Cardiac muscle cell (in vitro differentiated cells and primary cell): ENCODE data around the gene USP17L15. TPM values are rescaled to one million over a fixed set of nuclear protein-coding genes. Genes with fewer than 3 reads are reported as not detected.
A peak's percentile ranks its signal among the peaks of the same experiment; 100 is the strongest.
"Not testable (repeated sequence)": the region's sequence is repeated elsewhere in the genome, so short reads cannot be mapped to it uniquely, and the experiment has no call there.

Source experiments
- DNase-seq, 2 donors: peaks; one replicate each; pipeline versions ENCODE4 v3.0.0 to v3.0.0-alpha.2; 2010 to 2017; ENCODE audit warnings: low read depth in 1 of 2, low spot score in 1 of 2
- H3K27ac ChIP-seq: fragments of 200-600 bp; sonication (generic); 2 replicates; pipeline ENCODE4 v1.5.1; 2016
- H3K27me3 ChIP-seq: fragments of 200-600 bp; sonication (generic); 2 replicates; pipeline ENCODE4 v1.6.0; 2016; ENCODE audit warnings: control low read depth
- H3K36me3 ChIP-seq: fragments of 200-600 bp; sonication (generic); 2 replicates; pipeline ENCODE4 v1.5.1; 2016; ENCODE audit warnings: control low read depth
- H3K4me1 ChIP-seq: fragments of 200-600 bp; sonication (generic); 2 replicates; pipeline ENCODE4 v1.8.1; 2017; ENCODE audit warnings: low read depth, mild to moderate bottlenecking, mixed run types
- H3K4me3 ChIP-seq: fragments of 200-600 bp; sonication (generic); 2 replicates; pipeline ENCODE4 v1.5.1; 2016; ENCODE audit warnings: mild to moderate bottlenecking
- H3K9me3 ChIP-seq: fragments of 200-600 bp; sonication (generic); 2 replicates; pipeline ENCODE4 v1.5.1; 2017; ENCODE audit warnings: low read depth, mild to moderate bottlenecking, control low read depth
- polyA plus RNA-seq: library from polyadenylated mRNA; unstranded; fragments of >200 nt; fragmentation: Nextera tagmentation; extraction: Ambion mirVana; gene quantifications from 2 replicates; pipeline ENCODE4 v1.2.1, GENCODE V29; 2016
- total RNA-seq: library from RNA; depleted of rRNA; stranded (reverse); fragments of >200 nt; gene quantifications from 2 replicates; pipeline ENCODE4 v1.2.3, GENCODE V29; 2016

The USP17L15 gene
- not detected in 2 replicates for total RNA-seq
- not detected in 2 replicates for polyA plus RNA-seq

- H3K27ac ChIP-seq, H3K9me3 ChIP-seq, H3K4me3 ChIP-seq, DNase-seq, H3K27me3 ChIP-seq, H3K36me3 ChIP-seq, H3K4me1 ChIP-seq: not testable (repeated sequence)
These were observed at the start of gene USP17L15 for GRCh38 chr4:9234085-9234484. Gene USP17L15, plus strand, starts transcription at chr4:9234385. Its CDS starts 0 bp downstream, at chr4:9234385.

- H3K27me3 ChIP-seq, H3K27ac ChIP-seq, H3K4me1 ChIP-seq, H3K4me3 ChIP-seq, DNase-seq, H3K36me3 ChIP-seq, H3K9me3 ChIP-seq: not testable (repeated sequence)
These were observed 23.8 kb upstream of the USP17L15 start, which contains the start of gene USP17L10 for GRCh38 chr4:9210357-9210756. Gene USP17L10, plus strand, starts transcription at chr4:9210657. Its CDS starts 0 bp downstream, at chr4:9210657.

GRCh38 chr4:9214701-9215100 lies 19.5 kb upstream of the USP17L15 start:
- not testable (repeated sequence) for DNase-seq, H3K9me3 ChIP-seq, H3K4me3 ChIP-seq, H3K27me3 ChIP-seq, H3K4me1 ChIP-seq, H3K27ac ChIP-seq, H3K36me3 ChIP-seq

- not testable (repeated sequence) for H3K27ac ChIP-seq, H3K4me1 ChIP-seq, H3K27me3 ChIP-seq, H3K36me3 ChIP-seq, DNase-seq, H3K4me3 ChIP-seq, H3K9me3 ChIP-seq
These were observed 19.1 kb upstream of the USP17L15 start, which contains the start of gene USP17L11 for GRCh38 chr4:9215105-9215504. Gene USP17L11, plus strand, starts transcription at chr4:9215405. Its CDS starts 0 bp downstream, at chr4:9215405.

GRCh38 chr4:9219852-9220251 lies 14.3 kb upstream of the USP17L15 start, which contains the start of gene USP17L12:
Gene USP17L12, plus strand, starts transcription at chr4:9220152. Its CDS starts 0 bp downstream, at chr4:9220152.
- H3K27ac ChIP-seq, H3K4me3 ChIP-seq, DNase-seq, H3K4me1 ChIP-seq, H3K9me3 ChIP-seq, H3K27me3 ChIP-seq, H3K36me3 ChIP-seq: not testable (repeated sequence)

- not testable (repeated sequence) for H3K36me3 ChIP-seq, H3K27ac ChIP-seq, H3K9me3 ChIP-seq, H3K27me3 ChIP-seq, DNase-seq, H3K4me1 ChIP-seq, H3K4me3 ChIP-seq
These were observed 9.6 kb upstream of the USP17L15 start, which contains the start of gene USP17L13 for GRCh38 chr4:9224596-9224995. Gene USP17L13, plus strand, starts transcription at chr4:9224896. Its CDS starts 0 bp downstream, at chr4:9224896.

- not testable (repeated sequence) for DNase-seq, H3K9me3 ChIP-seq, H3K4me3 ChIP-seq, H3K27ac ChIP-seq, H3K4me1 ChIP-seq, H3K36me3 ChIP-seq, H3K27me3 ChIP-seq
These were observed 3.9 kb upstream of the USP17L15 start for GRCh38 chr4:9230249-9230648.

- H3K9me3 ChIP-seq, H3K27ac ChIP-seq, H3K4me1 ChIP-seq, H3K4me3 ChIP-seq, H3K27me3 ChIP-seq, H3K36me3 ChIP-seq: not testable (repeated sequence)
- peak; percentile 0 for DNase-seq
These were observed 4.3 kb downstream of the USP17L15 start for GRCh38 chr4:9238461-9238860.

GRCh38 chr4:9243579-9243978 lies 9.4 kb downstream of the USP17L15 start, which contains the start of gene USP17L17:
Gene USP17L17, plus strand, starts transcription at chr4:9243879. Its CDS starts 0 bp downstream, at chr4:9243879.
- H3K9me3 ChIP-seq, H3K4me1 ChIP-seq, H3K4me3 ChIP-seq, H3K36me3 ChIP-seq, H3K27ac ChIP-seq, H3K27me3 ChIP-seq, DNase-seq: not testable (repeated sequence)

GRCh38 chr4:9247953-9248680 lies 13.9 kb downstream of the USP17L15 start, which contains the start of gene USP17L18:
Gene USP17L18, plus strand, starts transcription at chr4:9248630. Its CDS starts 0 bp downstream, at chr4:9248630.
- H3K4me3 ChIP-seq, H3K4me1 ChIP-seq, H3K27me3 ChIP-seq, H3K27ac ChIP-seq, H3K36me3 ChIP-seq, H3K9me3 ChIP-seq: not testable (repeated sequence)
- DNase-seq = peak in 1 of 2 donors; percentile 0

GRCh38 chr4:9253078-9253477 lies 18.9 kb downstream of the USP17L15 start, which contains the start of gene USP17L19:
Gene USP17L19, plus strand, starts transcription at chr4:9253378. Its CDS starts 0 bp downstream, at chr4:9253378.
- H3K4me1 ChIP-seq, H3K36me3 ChIP-seq, H3K4me3 ChIP-seq, H3K27ac ChIP-seq, H3K27me3 ChIP-seq, DNase-seq, H3K9me3 ChIP-seq: not testable (repeated sequence)

- not testable (repeated sequence) for H3K4me3 ChIP-seq, H3K9me3 ChIP-seq, H3K27me3 ChIP-seq, H3K36me3 ChIP-seq, H3K4me1 ChIP-seq, DNase-seq, H3K27ac ChIP-seq
These were observed 23.6 kb downstream of the USP17L15 start, which contains the start of gene USP17L20 for GRCh38 chr4:9257824-9258223. Gene USP17L20, plus strand, starts transcription at chr4:9258124. Its CDS starts 0 bp downstream, at chr4:9258124.

- not testable (repeated sequence) for DNase-seq, H3K36me3 ChIP-seq, H3K27ac ChIP-seq, H3K4me1 ChIP-seq, H3K4me3 ChIP-seq, H3K9me3 ChIP-seq, H3K27me3 ChIP-seq
These were observed 28.4 kb downstream of the USP17L15 start, which contains the start of gene USP17L21 for GRCh38 chr4:9262572-9262971. Gene USP17L21, plus strand, starts transcription at chr4:9262872. Its CDS starts 0 bp downstream, at chr4:9262872.

GRCh38 chr4:9267319-9267718 lies 33.1 kb downstream of the USP17L15 start, which contains the start of gene USP17L22:
Gene USP17L22, plus strand, starts transcription at chr4:9267619. Its CDS starts 0 bp downstream, at chr4:9267619.
- not testable (repeated sequence) for H3K27ac ChIP-seq, H3K36me3 ChIP-seq, H3K4me3 ChIP-seq, H3K9me3 ChIP-seq, H3K27me3 ChIP-seq, H3K4me1 ChIP-seq, DNase-seq
